HCT116 (cell line): ENCODE data around the gene POLR2H. TPM values are rescaled to one million over a fixed set of nuclear protein-coding genes. Genes with fewer than 3 reads are reported as not detected.

Experiments used
- ATAC-seq: fragments of 200-7000 bp; cut with Tn5 transposase; 2 replicates; pipeline ENCODE4 v1.9.1; 2020; ENCODE audit warnings: mild to moderate bottlenecking, moderate library complexity
- BruUV-seq: library from RNA; stranded (reverse); fragments of 400-500 nt; replicated peaks from 2 replicates; lab custom pipeline; 2021; lab: Mats Ljungman, UMichigan
- CTCF ChIA-PET: fragments of 300-600 bp; sonication (Branson Sonifier 250); formaldehyde crosslinking; loops from one replicate; lab custom pipeline; 2021; ENCODE audit warnings: antibody characterized with exemption; lab: Charles Lee
- POLR2A ChIA-PET: fragments of 300-600, 350-600 bp; sonication (Branson Sonifier 250); formaldehyde crosslinking; loops from one replicate; lab custom pipeline; 2021; ENCODE audit warnings: antibody characterized with exemption; lab: Charles Lee
- RAD21 ChIA-PET, 2 experiments: fragments of 300-600 bp; sonication (Branson Sonifier 250); formaldehyde crosslinking; loops; one replicate each; lab custom pipeline; 2023; ENCODE audit warnings: low total read pairs in 2 of 2; ENCODE audit not compliant: uncharacterized antibody in 2 of 2, unreplicated experiment in 2 of 2, low non-redundant PET in 1 of 2; lab: Charles Lee
- DNase-seq: peaks from one replicate; pipeline ENCODE4 v3.0.0-alpha.2; 2010; ENCODE audit warnings: low read depth, low spot score
- H2AFZ ChIP-seq: fragments of 200-600 bp; shearing (Covaris generic), sonication (generic); 2 replicates; pipeline ENCODE4 v1.6.1; 2017; ENCODE audit warnings: low read depth, mixed run types, mixed read lengths, antibody characterized with exemption, low read length; ENCODE audit not compliant: poor library complexity, severe bottlenecking
- H3K27ac ChIP-seq: 2 replicates; pipeline ENCODE4 v1.5.1; 2012; ENCODE audit warnings: low read depth, low read length
- H3K27me3 ChIP-seq: fragments of 200-600 bp; sonication (generic); 2 replicates; pipeline ENCODE4 v1.6.1; 2016; ENCODE audit warnings: mixed run types, low read length, mixed read lengths; ENCODE audit not compliant: insufficient read depth
- H3K36me3 ChIP-seq, 2 experiments: fragments of 200-500 bp in 1 of 2; fragments of 200-600 bp in 1 of 2; sonication (Bioruptor generic) in 1 of 2; sonication (generic) in 1 of 2; 2 replicates each; pipeline versions ENCODE4 v1.5.1 to v1.6.1; 2014 to 2016; ENCODE audit warnings: low read length in 2 of 2, inconsistent platforms in 1 of 2, mixed read lengths in 1 of 2, mixed run types in 1 of 2; ENCODE audit not compliant: insufficient read depth in 2 of 2, control insufficient read depth in 1 of 2
- H3K4me1 ChIP-seq, 2 experiments: fragments of 200-600 bp in 1 of 2; sonication (generic) in 1 of 2; 2 replicates each; pipeline versions ENCODE4 v1.5.1 to v1.6.1; 2012 to 2017; ENCODE audit warnings: low read length in 2 of 2, inconsistent platforms in 1 of 2, mild to moderate bottlenecking in 1 of 2, mixed read lengths in 1 of 2, mixed run types in 1 of 2, moderate library complexity in 1 of 2; ENCODE audit not compliant: insufficient read depth in 2 of 2, control insufficient read depth in 1 of 2
- H3K4me2 ChIP-seq: fragments of 200-600 bp; sonication (generic); 2 replicates; pipeline ENCODE4 v1.6.1; 2017; ENCODE audit warnings: mixed run types, low read length, mixed read lengths
- H3K4me3 ChIP-seq, 2 experiments: fragments of 200-600 bp in 1 of 2; sonication (generic) in 1 of 2; replicated peaks in 1 of 2; 2 replicates each; pipeline ENCODE4 v1.5.1; 2011 to 2016; ENCODE audit warnings: low read length in 2 of 2, control low read depth in 1 of 2, low read depth in 1 of 2, mild to moderate bottlenecking in 1 of 2, mixed read lengths in 1 of 2, mixed run types in 1 of 2
- H3K79me2 ChIP-seq: fragments of 200-600 bp; sonication (generic); 2 replicates; pipeline ENCODE4 v1.6.1; 2017; ENCODE audit warnings: mild to moderate bottlenecking, mixed run types, low read length, moderate library complexity, mixed read lengths; ENCODE audit not compliant: insufficient read depth
- H3K9ac ChIP-seq: fragments of 200-600 bp; sonication (generic); 2 replicates; pipeline ENCODE4 v1.6.1; 2016; ENCODE audit warnings: low read length, mixed read lengths
- H3K9me2 ChIP-seq: fragments of 200-600 bp; sonication (generic), shearing (Covaris generic); 2 replicates; pipeline ENCODE4 v1.6.1; 2017; ENCODE audit warnings: mixed run types, mild to moderate bottlenecking, moderate library complexity; ENCODE audit not compliant: insufficient read depth
- H3K9me3 ChIP-seq, 2 experiments: fragments of 200-500 bp in 1 of 2; fragments of 200-600 bp in 1 of 2; sonication (Bioruptor generic) in 1 of 2; sonication (generic) in 1 of 2; 2 replicates each; pipeline ENCODE4 v1.6.1; 2014 to 2017; ENCODE audit warnings: low read length in 2 of 2, mixed read lengths in 2 of 2, inconsistent platforms in 1 of 2, low read depth in 1 of 2, mild to moderate bottlenecking in 1 of 2, mixed run types in 1 of 2, moderate library complexity in 1 of 2; ENCODE audit not compliant: control insufficient read depth in 1 of 2, insufficient read depth in 1 of 2
- H4K20me1 ChIP-seq: fragments of 200-600 bp; sonication (generic), shearing (Covaris generic); 2 replicates; pipeline ENCODE4 v1.6.1; 2017; ENCODE audit warnings: mixed run types, mild to moderate bottlenecking, moderate library complexity; ENCODE audit not compliant: insufficient read depth
- ATF3 ChIP-seq: IDR thresholded peaks from 2 replicates; pipeline ENCODE4 v1.6.1; 2012
- CEBPB ChIP-seq: IDR thresholded peaks from 2 replicates; pipeline ENCODE4 v1.6.1; 2012; ENCODE audit warnings: low read depth
- CTCF ChIP-seq, 3 experiments: fragments of 200-600 bp in 1 of 3; sonication (generic) in 1 of 3; IDR thresholded peaks in 2 of 3; conservative IDR thresholded peaks in 1 of 3; 2 replicates each; pipeline ENCODE4 v1.5.1; 2012 to 2017; ENCODE audit warnings: low read depth in 2 of 3, low read length in 2 of 3, antibody characterized with exemption in 1 of 3, borderline replicate concordance in 1 of 3, control low read depth in 1 of 3, mild to moderate bottlenecking in 1 of 3, mixed read lengths in 1 of 3, mixed run types in 1 of 3, moderate library complexity in 1 of 3; ENCODE audit not compliant: insufficient read depth in 1 of 3
- EGR1 ChIP-seq: IDR thresholded peaks from 2 replicates; pipeline ENCODE4 v1.6.1; 2012; ENCODE audit warnings: low read depth
- ELF1 ChIP-seq: IDR thresholded peaks from 2 replicates; pipeline ENCODE4 v1.6.1; 2012; ENCODE audit warnings: low read depth, borderline replicate concordance
- EZH2 ChIP-seq: fragments of 200-600 bp; sonication (generic); IDR thresholded peaks from 2 replicates; pipeline ENCODE4 v1.6.1; 2017; ENCODE audit warnings: antibody characterized with exemption, mixed run types
- FOSL1 ChIP-seq: IDR thresholded peaks from 2 replicates; pipeline ENCODE4 v1.6.1; 2012; ENCODE audit warnings: low read depth
- POLR2A ChIP-seq: IDR thresholded peaks from 2 replicates; pipeline ENCODE4 v1.7.0; 2011; ENCODE audit warnings: borderline replicate concordance; ENCODE audit not compliant: insufficient read depth, insufficient read length; ENCODE audit errors: extremely low read depth
- RAD21 ChIP-seq: IDR thresholded peaks from 2 replicates; pipeline ENCODE4 v1.6.1; 2012; ENCODE audit warnings: low read depth, mild to moderate bottlenecking
- REST ChIP-seq: IDR thresholded peaks from 2 replicates; pipeline ENCODE4 v1.6.1; 2012; ENCODE audit warnings: low read depth
- SIN3A ChIP-seq: IDR thresholded peaks from 2 replicates; pipeline ENCODE4 v1.6.1; 2012; ENCODE audit warnings: low read depth
- SRF ChIP-seq: IDR thresholded peaks from 2 replicates; pipeline ENCODE4 v1.6.1; 2012; ENCODE audit warnings: low read depth
- ZNF274 ChIP-seq: fragments of 200-500 bp; sonication (Bioruptor generic); IDR thresholded peaks from 2 replicates; pipeline ENCODE4 v1.6.1; 2014; ENCODE audit warnings: mild to moderate bottlenecking, low read depth, low read length, inconsistent platforms
- intact Hi-C: fragments of 100-400 bp; cut with micrococcal nuclease; formaldehyde crosslinking; loops from 2 replicates; pipeline ENCODE4 v1.10.0; 2022
- total RNA-seq: library from RNA; stranded (reverse); gene quantifications from one replicate; pipeline ENCODE4 v1.2.1, GENCODE V29; 2021; ENCODE audit not compliant: unreplicated experiment

POLR2H gene
- total RNA-seq, 1 experiment from 2014 or later, result 156 TPM

GRCh38 chr3:184337399-184337714 is 24.2 kb upstream of the POLR2H start, which contains the start of gene FAM131A:
Gene FAM131A (plus strand): TSS chr3:184337600. CDS start chr3:184337631, 31 bp downstream.
- Histone ChIP-seq H2AFZ (no peak within 1 kb of the TSS), H3K4me1 (peaks cover 2 to 51% of the 10 kb centered on the region in 2 experiments; a peak in 3 of 4 replicates), H3K9me2 (no peaks in the 10 kb centered on the region), H3K27ac (peak within 1 kb of the TSS; percentile 85), H3K36me3 (peaks cover 19 to 26% of the 10 kb centered on the region in 2 experiments), H3K9me3 (no peaks in the 10 kb centered on the region), H3K9ac (peak within 1 kb of the TSS; percentile 83), H3K4me3 (peak within 1 kb of the TSS; percentile 73)
- POLR2A ChIA-PET, result interaction anchor here (0.7 to 1.7 kb wide), 2 partner anchors 8 to 25 kb away, joined by 3 to 5 read pairs; no protein-coding TSS in a partner anchor
- ATAC-seq, result no peak
- RAD21 ChIA-PET, result no interaction called here
- intact Hi-C loops, result no loop called here
- no peak for TF ChIP-seq CEBPB
- TF ChIP-seq EGR1, result no peak
- TF ChIP-seq SIN3A, result no peak
- no peak for TF ChIP-seq FOSL1
- no peak for TF ChIP-seq ELF1
- no peak for TF ChIP-seq EZH2
- no peak for TF ChIP-seq RAD21
- TF ChIP-seq POLR2A, result no peak
- TF ChIP-seq SRF, result no peak
- TF ChIP-seq, all 23 proteins: peak for 0
- Histone ChIP-seq H3K4me2 (peak within 1 kb of the TSS; percentile 90), H3K79me2 (peaks cover 34% of the 10 kb centered on the region; the same call in 1 of the 2 replicates), H4K20me1 (peaks cover 22% of the 10 kb centered on the region; the same call in 1 of the 2 replicates), H3K27me3 (no peaks in the 10 kb centered on the region)
- DNase-seq, result no peak
- BruUV-seq, result no TSS peak
- CTCF ChIA-PET, result interaction anchor here (1.3 to 1.5 kb wide), 2 partner anchors 8 to 203 kb away, joined by 4 to 7 read pairs; no protein-coding TSS in a partner anchor

GRCh38 chr3:184337981-184338380 is 23.5 kb upstream of the POLR2H start:
- TF ChIP-seq REST (no peak), ZNF274 (no peak), RAD21 (no peak), CTCF (IDR thresholded peaks at IDR 0.05 in 2 of 3, conservative IDR thresholded peaks at IDR 0.05 in 1 of 3; ENCODE audit: borderline replicate concordance in 1 of 3, insufficient read depth in 1 of 3, low read depth in 2 of 3, low read length in 2 of 3) (no peak), SRF (no peak), ATF3 (no peak)
- CTCF ChIA-PET, result no interaction called here
- ATAC-seq (no peak), DNase-seq (no peak)
- H3K27ac ChIP-seq, result no peak overlapping the region
- H3K9me2 ChIP-seq, result no peaks in the 10 kb centered on the region
- H3K9ac ChIP-seq, result no peak overlapping the region
- no peak overlapping the region for H3K4me3 ChIP-seq
- H3K27me3 ChIP-seq, result no peaks in the 10 kb centered on the region
- no TSS peak for BruUV-seq
- no peak overlapping the region for H3K4me2 ChIP-seq
- H3K79me2 ChIP-seq, result peaks cover 28% of the 10 kb centered on the region; the same call in 1 of the 2 replicates
- RAD21 ChIA-PET, result no interaction called here
- peaks cover 17% of the 10 kb centered on the region; the same call in 1 of the 2 replicates for H4K20me1 ChIP-seq
- H3K36me3 ChIP-seq, result peaks cover 18 to 20% of the 10 kb centered on the region in 2 experiments
- no peaks in the 10 kb centered on the region for H3K9me3 ChIP-seq
- intact Hi-C loops, result no loop called here
- H2AFZ ChIP-seq, result no peak overlapping the region
- POLR2A ChIA-PET, result interaction anchor here (1.7 kb wide), 1 partner anchor 8 kb away, joined by 5 read pairs; no protein-coding TSS in a partner anchor
- H3K4me1 ChIP-seq, result peaks cover 2 to 45% of the 10 kb centered on the region in 2 experiments; a peak in 3 of 4 replicates
